HepG2 (cell line): ENCODE data around the gene KCNAB2. TPM values are rescaled to one million over a fixed set of nuclear protein-coding genes. Genes with fewer than 3 reads are reported as not detected.

Source experiments
- ATAC-seq: fragments of 200-7000 bp; cut with Tn5 transposase; 3 replicates; pipeline ENCODE4 v1.9.1; 2020; ENCODE audit warnings: mild to moderate bottlenecking, moderate library complexity
- BruUV-seq: library from RNA; stranded (reverse); fragments of 400-500 nt; replicated peaks from 2 replicates; lab custom pipeline; 2021; lab: Mats Ljungman, UMichigan
- CTCF ChIA-PET: fragments of 300-600 bp; formaldehyde crosslinking; extraction: SDS; loops from one replicate; lab custom pipeline; 2021; ENCODE audit warnings: low total read pairs, inconsistent platforms, low intra/inter-chr PET ratio; lab: Yijun Ruan, JAX
- POLR2A ChIA-PET: fragments of 350-600 bp; sonication (Branson Sonifier 250); formaldehyde crosslinking; loops from one replicate; lab custom pipeline; 2020; ENCODE audit warnings: antibody characterized with exemption, inconsistent platforms; lab: Yijun Ruan, JAX
- DNase-seq: peaks from one replicate; pipeline ENCODE4 v3.0.0-alpha.2; 2015; ENCODE audit warnings: low spot score
- FAIRE-seq: peaks from 3 replicates; lab custom pipeline; 2011; peaks lifted over from hg19 to GRCh38; lab: Jason Lieb, UNC
- H2AFZ ChIP-seq: one replicate; pipeline ENCODE4 v1.6.1; 2011; ENCODE audit warnings: low read length, inconsistent platforms
- H3K27ac ChIP-seq: fragments of 300-600 bp; 3 replicates; pipeline ENCODE4 v1.8.0; 2011; ENCODE audit warnings: mixed run types, mild to moderate bottlenecking, mixed read lengths, low read length, inconsistent platforms; ENCODE audit not compliant: insufficient read depth; ENCODE audit errors: extremely low read length
- H3K27me3 ChIP-seq, 2 experiments: fragments of 200-600 bp in 1 of 2; 2 replicates in 1 of 2; 3 replicates in 1 of 2; pipeline versions ENCODE4 v1.6.0 to v1.8.0; 2011; ENCODE audit warnings: low read length in 2 of 2, mild to moderate bottlenecking in 2 of 2, moderate library complexity in 2 of 2, inconsistent platforms in 1 of 2; ENCODE audit not compliant: insufficient read depth in 2 of 2, control insufficient read depth in 1 of 2
- H3K36me3 ChIP-seq, 2 experiments: fragments of 200-600 bp in 1 of 2; replicated peaks in 1 of 2; 2 replicates in 1 of 2; 3 replicates in 1 of 2; pipeline versions ENCODE4 v1.5.1 to v1.8.0; 2011; ENCODE audit warnings: low read length in 2 of 2, inconsistent platforms in 1 of 2; ENCODE audit not compliant: insufficient read depth in 2 of 2, control insufficient read depth in 1 of 2
- H3K4me1 ChIP-seq: 2 replicates; pipeline ENCODE4 v1.5.1; 2012; ENCODE audit warnings: low read length, inconsistent platforms; ENCODE audit not compliant: insufficient read depth
- H3K4me2 ChIP-seq: 2 replicates; pipeline ENCODE4 v1.6.0; 2011; ENCODE audit warnings: low read depth, low read length, inconsistent platforms
- H3K4me3 ChIP-seq, 3 experiments: fragments of 200-600 bp in 1 of 3; sonication (generic), shearing (Covaris generic) in 1 of 3; replicated peaks in 1 of 3; 2 replicates each; pipeline ENCODE4 v1.5.1; 2011 to 2016; ENCODE audit warnings: low read length in 3 of 3, inconsistent platforms in 2 of 3, low read depth in 2 of 3, mild to moderate bottlenecking in 2 of 3, control low read depth in 1 of 3, mixed read lengths in 1 of 3; ENCODE audit not compliant: insufficient read depth in 1 of 3
- H3K79me2 ChIP-seq: one replicate; pipeline ENCODE4 v1.6.1; 2011; ENCODE audit warnings: low read length, inconsistent platforms; ENCODE audit not compliant: insufficient read depth
- H3K9ac ChIP-seq: 2 replicates; pipeline ENCODE4 v1.6.0; 2011; ENCODE audit warnings: mild to moderate bottlenecking, low read depth, low read length, inconsistent platforms; ENCODE audit not compliant: insufficient read depth
- H3K9me3 ChIP-seq: 2 replicates; pipeline ENCODE4 v1.5.1; 2012; ENCODE audit warnings: mild to moderate bottlenecking, low read length
- H4K20me1 ChIP-seq: 2 replicates; pipeline ENCODE4 v1.6.0; 2011; ENCODE audit warnings: inconsistent platforms, mild to moderate bottlenecking, low read length, moderate library complexity; ENCODE audit not compliant: insufficient read depth
- CBX1 ChIP-seq: IDR thresholded peaks from one replicate; pipeline ENCODE4 v1.6.1; 2016; ENCODE audit warnings: antibody characterized with exemption, low read depth
- DRAP1 ChIP-seq: IDR thresholded peaks from 2 replicates; pipeline ENCODE4 v1.6.1; 2016; ENCODE audit warnings: missing genetic modification reagents, missing compliant biosample characterization
- HBP1 ChIP-seq: IDR thresholded peaks from 2 replicates; pipeline ENCODE4 v1.6.1; 2016; ENCODE audit warnings: low read depth, control low read depth
- HOXD1 ChIP-seq: sonication (generic); formaldehyde crosslinking; IDR thresholded peaks from 2 replicates; pipeline ENCODE4 v1.5.0; 2020; ENCODE audit warnings: missing genetic modification reagents
- KLF9 ChIP-seq: IDR thresholded peaks from 2 replicates; pipeline ENCODE4 v1.6.1; 2016; ENCODE audit warnings: low read depth
- MAFK ChIP-seq, 2 experiments: IDR thresholded peaks in 1 of 2; conservative IDR thresholded peaks in 1 of 2; 2 replicates each; pipeline ENCODE4 v1.6.1; 2011; ENCODE audit warnings: improper control_type of control experiment in 2 of 2, low read length in 2 of 2
- MATR3 ChIP-seq: sonication (generic); formaldehyde crosslinking; IDR thresholded peaks from 2 replicates; pipeline ENCODE4 v1.4.0; 2020; ENCODE audit warnings: missing genetic modification reagents
- NR2F2 ChIP-seq: IDR thresholded peaks from 2 replicates; pipeline ENCODE4 v1.6.1; 2012; ENCODE audit warnings: low read depth, inconsistent platforms, borderline replicate concordance
- PHF5A ChIP-seq: IDR thresholded peaks from one replicate; pipeline ENCODE4 v1.6.1; 2018; ENCODE audit warnings: low read depth, missing genetic modification reagents; ENCODE audit not compliant: unreplicated experiment
- PRPF4 ChIP-seq: fragments of 200-400 bp; formaldehyde crosslinking; IDR thresholded peaks from 2 replicates; pipeline ENCODE4 v1.6.1; 2016; ENCODE audit warnings: low read length, low read depth; ENCODE audit not compliant: poor library complexity, severe bottlenecking
- SALL2 ChIP-seq: sonication (generic); formaldehyde crosslinking; IDR thresholded peaks from 2 replicates; pipeline ENCODE4 v1.8.1; 2023; ENCODE audit warnings: mild to moderate bottlenecking, missing genetic modification reagents, inconsistent platforms
- TBP ChIP-seq: sonication (generic); formaldehyde crosslinking; IDR thresholded peaks from 2 replicates; pipeline ENCODE4 v1.5.0; 2020; ENCODE audit warnings: missing genetic modification reagents
- XBP1 ChIP-seq: sonication (generic); formaldehyde crosslinking; IDR thresholded peaks from 2 replicates; pipeline ENCODE4 v1.5.0; 2020; ENCODE audit warnings: missing genetic modification reagents
- ZBTB8A ChIP-seq: sonication (generic); formaldehyde crosslinking; IDR thresholded peaks from 2 replicates; pipeline ENCODE4 v1.4.0; 2020; ENCODE audit warnings: mild to moderate bottlenecking, low read depth, missing genetic modification reagents, borderline replicate concordance
- ZKSCAN5 ChIP-seq: sonication (generic); formaldehyde crosslinking; IDR thresholded peaks from 2 replicates; pipeline ENCODE4 v1.5.1; 2020; ENCODE audit warnings: mild to moderate bottlenecking, missing genetic modification reagents
- ZNF160 ChIP-seq: sonication (generic); formaldehyde crosslinking; IDR thresholded peaks from 2 replicates; pipeline ENCODE4 v1.8.0; 2022; ENCODE audit warnings: mild to moderate bottlenecking, inconsistent platforms, missing genetic modification reagents
- ZNF207 ChIP-seq: fragments of 450-650 bp; IDR thresholded peaks from 2 replicates; pipeline ENCODE4 v1.6.1; 2016; ENCODE audit warnings: antibody characterized with exemption, borderline replicate concordance
- ZNF629 ChIP-seq: sonication (generic); formaldehyde crosslinking; conservative IDR thresholded peaks from 2 replicates; pipeline ENCODE4 v1.5.0; 2020; ENCODE audit warnings: missing genetic modification reagents
- ZNF83 ChIP-seq: sonication (generic); formaldehyde crosslinking; IDR thresholded peaks from 2 replicates; pipeline ENCODE4 v1.4.0; 2020; ENCODE audit warnings: missing genetic modification reagents, mild to moderate bottlenecking, borderline replicate concordance
- WGBS: methylation state at CpG from one replicate; pipeline ENCODE4 v1.1.6; 2017; ENCODE audit warnings: low lambda C conversion rate; 5-methylcytosine and 5-hydroxymethylcytosine counted together
- in situ Hi-C: cut with HindIII; loops from 2 replicates; pipeline ENCODE4 v1.10.0; 2017; ENCODE audit warnings: low pct_unique_long_range_greater_than_20kb; ENCODE audit not compliant: extremely low pct_ligation_motif_present
- intact Hi-C: fragments of 100-400 bp; cut with micrococcal nuclease; formaldehyde crosslinking; loops from one replicate; pipeline ENCODE4 v1.10.0; 2022; ENCODE audit not compliant: unreplicated experiment
- polyA plus RNA-seq, 8 experiments: library from polyadenylated mRNA; depleted of rRNA in 3 of 8; stranded (reverse) in 7 of 8; unstranded in 1 of 8; fragments of >200 nt; fragmentation: Illumina TruSeq in 4 of 8; extraction: Trizol in 4 of 8; gene quantifications; 2 replicates each; pipeline versions ENCODE4 v1.2.1 to v1.2.3, GENCODE V29; 2011 to 2016; ENCODE audit warnings: low read depth in 4 of 8, missing spikeins in 1 of 8, mixed read lengths in 1 of 8; ENCODE audit not compliant: insufficient read depth in 1 of 8
- total RNA-seq, 5 experiments: library from RNA; depleted of rRNA; stranded (reverse); fragments of >200 nt; fragmentation: Illumina TruSeq; extraction: Trizol; gene quantifications; 2 replicates each; pipeline ENCODE4 v1.2.3, GENCODE V29; 2016; ENCODE audit warnings: low read depth in 1 of 5

The KCNAB2 gene
- total and polyA plus RNA-seq, 2 of the 13 experiments (the other 11 are each of a cell fraction or from before 2014, with no cell fraction given) = 6.2 to 8.8 TPM

- FAIRE-seq = no peak
- BruUV-seq = no TSS peak
- ATAC-seq = no peak
- no peaks in the 10 kb centered on the region for H3K36me3 ChIP-seq
- no peak overlapping the region for H3K4me2 ChIP-seq
- H3K9me3 ChIP-seq = no peaks in the 10 kb centered on the region
- in situ Hi-C loops = no loop called here
- H2AFZ ChIP-seq = no peak overlapping the region
- H3K9ac ChIP-seq = no peak overlapping the region
- TF ChIP-seq PHF5A (CRISPR knock-in tag) = no peak
- no peak for TF ChIP-seq MATR3 (CRISPR knock-in tag)
- TF ChIP-seq KLF9 (CRISPR knock-in tag) = no peak
- TF ChIP-seq TBP (CRISPR knock-in tag) = no peak
- no peak for TF ChIP-seq CBX1
- no peak for TF ChIP-seq ZNF629 (CRISPR knock-in tag)
- no peak for TF ChIP-seq MAFK (conservative IDR thresholded peaks at IDR 0.05 in 1 of 2, IDR thresholded peaks at IDR 0.05 in 1 of 2; ENCODE audit: low read length in 2 of 2)
- TF ChIP-seq ZNF207 = no peak
- no peak for TF ChIP-seq ZNF160 (CRISPR knock-in tag)
- no peak for TF ChIP-seq SALL2 (CRISPR knock-in tag)
- no peak for TF ChIP-seq ZBTB8A (CRISPR knock-in tag)
- TF ChIP-seq NR2F2 = no peak
- no peak for TF ChIP-seq HOXD1 (CRISPR knock-in tag)
- no peak for TF ChIP-seq XBP1
- TF ChIP-seq PRPF4 = no peak
- no peak for TF ChIP-seq DRAP1 (CRISPR knock-in tag)
- no peak for TF ChIP-seq ZKSCAN5 (CRISPR knock-in tag)
- no peak for TF ChIP-seq ZNF83 (CRISPR knock-in tag)
- no peak for TF ChIP-seq HBP1 (CRISPR knock-in tag)
- no peak overlapping the region for H3K4me3 ChIP-seq
- intact Hi-C loops = loop anchor here (10.0 kb wide), 1 partner anchor 138 kb away; the partner anchor contains the start of gene HES3
- H3K27me3 ChIP-seq = peaks cover 8 to 49% of the 10 kb centered on the region in 2 experiments; a peak in 4 of 5 replicates
- 14% methylated on average over 2 of the region's 28 CpGs for WGBS
- H4K20me1 ChIP-seq = no peaks in the 10 kb centered on the region
- ChIA-PET CTCF (interaction anchor here (2.0 kb wide), 1 partner anchor 65 kb away, joined by 5 read pairs; no protein-coding TSS in a partner anchor), POLR2A (no interaction called here)
- no peaks in the 10 kb centered on the region for H3K79me2 ChIP-seq
- no peaks in the 10 kb centered on the region for H3K4me1 ChIP-seq
- H3K27ac ChIP-seq = no peak overlapping the region
- no peak for DNase-seq
These were observed 60.6 kb downstream of the KCNAB2 start for GRCh38 chr1:6106321-6106731.
